C1 segment of cervical spinal cord (tissue), 14 donors: ENCODE measurements around the gene TREML4.
A peak's percentile ranks its signal among the peaks of the same experiment; 100 is the strongest.
"Not testable (repeated sequence)": the region's sequence is repeated elsewhere in the genome, so short reads cannot be mapped to it uniquely, and the experiment has no call there.

Experiments used
- DNase-seq, 14 donors: peaks; one replicate each; lab custom pipeline; 2025; lab: John Stamatoyannopoulos, UW

Gene TREML4

GRCh38 chr6:41228096-41228495, at the start of gene TREML4:
TREML4 (plus strand) TSS chr6:41228349; CDS start chr6:41228428, 79 bp downstream.
- DNase-seq, result no peak

- DNase-seq, result no peak
Observed at GRCh38 chr6:41179163-41179562, 49.0 kb upstream of the TREML4 start.

GRCh38 chr6:41181566-41181965, 46.6 kb upstream of the TREML4 start:
- no peak for DNase-seq

GRCh38 chr6:41182069-41183034, 45.8 kb upstream of the TREML4 start:
- DNase-seq, result peak in 4 of 14 donors; percentile 18 to 36 (median 27)

- DNase-seq, result no peak
Observed at GRCh38 chr6:41184761-41185160, 43.4 kb upstream of the TREML4 start.

- no peak for DNase-seq
Observed at GRCh38 chr6:41186031-41186562, 42.1 kb upstream of the TREML4 start.

- no peak for DNase-seq
Observed at GRCh38 chr6:41187924-41188886, 39.9 kb upstream of the TREML4 start.

- not testable (repeated sequence) for DNase-seq
Observed at GRCh38 chr6:41189046-41189445, 39.1 kb upstream of the TREML4 start.

- no peak for DNase-seq
Observed at GRCh38 chr6:41189967-41190366, 38.2 kb upstream of the TREML4 start.

- no peak for DNase-seq
Observed at GRCh38 chr6:41190791-41191190, 37.4 kb upstream of the TREML4 start.

- no peak for DNase-seq
Observed at GRCh38 chr6:41191569-41191968, 36.6 kb upstream of the TREML4 start.

GRCh38 chr6:41193171-41193734, 34.9 kb upstream of the TREML4 start:
- no peak for DNase-seq

GRCh38 chr6:41193884-41194283, 34.3 kb upstream of the TREML4 start:
- DNase-seq, result no peak

GRCh38 chr6:41194386-41194785, 33.8 kb upstream of the TREML4 start:
- no peak for DNase-seq

GRCh38 chr6:41197234-41197633, 30.9 kb upstream of the TREML4 start:
- no peak for DNase-seq

- no peak for DNase-seq
Observed at GRCh38 chr6:41199552-41200246, 28.4 kb upstream of the TREML4 start.

- DNase-seq, result peak in 1 of 14 donors; percentile 33
Observed at GRCh38 chr6:41200296-41200900, 27.8 kb upstream of the TREML4 start.

GRCh38 chr6:41200901-41201763, 27.0 kb upstream of the TREML4 start, which contains the start of gene TREML2:
TREML2 (minus strand) TSS chr6:41201149; CDS start chr6:41201008, 141 bp downstream.
- DNase-seq, result no peak

GRCh38 chr6:41201764-41202173, 26.4 kb upstream of the TREML4 start:
- DNase-seq, result no peak
